GM12878 (cell line): ENCODE measurements around the gene ADD2. TPM values are rescaled to one million over a fixed set of nuclear protein-coding genes. Genes with fewer than 3 reads are reported as not detected.

Source experiments
- ATAC-seq: fragments of 200-7000 bp; cut with Tn5 transposase; 3 replicates; pipeline ENCODE4 v1.9.1; 2020; ENCODE audit warnings: mild to moderate bottlenecking, moderate library complexity
- BruUV-seq: library from RNA; stranded (reverse); fragments of 400-500 nt; replicated peaks from 2 replicates; lab custom pipeline; 2021; lab: Mats Ljungman, UMichigan
- CTCF ChIA-PET: fragments of 300-600 bp; sonication (Branson Sonifier 250); formaldehyde crosslinking; extraction: SDS; loops from one replicate; lab custom pipeline; 2021; ENCODE audit warnings: inconsistent platforms; lab: Yijun Ruan, JAX
- POLR2A ChIA-PET: fragments of 350-600 bp; formaldehyde crosslinking; extraction: SDS; loops from one replicate; lab custom pipeline; 2021; ENCODE audit warnings: inconsistent platforms; lab: Charles Lee
- RAD21 ChIA-PET: fragments of 300-600 bp; sonication (Branson Sonifier 250); formaldehyde crosslinking; loops from one replicate; lab custom pipeline; 2023; ENCODE audit warnings: antibody characterized with exemption; ENCODE audit not compliant: unreplicated experiment; lab: Charles Lee
- SMC1A ChIA-PET: fragments of 300-600 bp; sonication (Branson Sonifier 250); formaldehyde crosslinking; loops from one replicate; lab custom pipeline; 2023; ENCODE audit not compliant: unreplicated experiment, uncharacterized antibody; lab: Charles Lee
- DNase-seq: peaks from one replicate; pipeline ENCODE4 v3.0.0-alpha.2; 2011; ENCODE audit warnings: low read depth, low spot score
- FAIRE-seq: peaks from 3 replicates; lab custom pipeline; 2011; peaks lifted over from hg19 to GRCh38; lab: Jason Lieb, UNC
- H2AFZ ChIP-seq: 2 replicates; pipeline ENCODE4 v1.6.0; 2011; ENCODE audit warnings: low read depth, low read length, control low read depth; ENCODE audit not compliant: control insufficient read depth
- H3K27ac ChIP-seq: 2 replicates; pipeline ENCODE4 v1.5.1; 2011; ENCODE audit warnings: control low read depth; ENCODE audit not compliant: control insufficient read depth, insufficient read depth
- H3K27me3 ChIP-seq, 2 experiments: replicated peaks in 1 of 2; 2 replicates each; pipeline versions ENCODE4 v1.6.0 to v1.6.1; 2011; ENCODE audit warnings: low read length in 1 of 2; ENCODE audit not compliant: control insufficient read depth in 2 of 2, insufficient read depth in 2 of 2
- H3K36me3 ChIP-seq, 2 experiments: 2 replicates each; pipeline ENCODE4 v1.5.1; 2011; ENCODE audit warnings: low read length in 1 of 2; ENCODE audit not compliant: control insufficient read depth in 2 of 2, insufficient read depth in 2 of 2
- H3K4me1 ChIP-seq: 2 replicates; pipeline ENCODE4 v1.6.1; 2011; ENCODE audit warnings: mild to moderate bottlenecking, low read length, moderate library complexity, mixed read lengths; ENCODE audit not compliant: control insufficient read depth, insufficient read depth
- H3K4me2 ChIP-seq: 2 replicates; pipeline ENCODE4 v1.6.0; 2011; ENCODE audit warnings: control low read depth; ENCODE audit not compliant: control insufficient read depth, insufficient read depth
- H3K4me3 ChIP-seq: fragments of 200-600 bp; sonication (generic); 2 replicates; pipeline ENCODE4 v1.5.1; 2016
- H3K79me2 ChIP-seq: 2 replicates; pipeline ENCODE4 v1.6.0; 2011; ENCODE audit warnings: low read length; ENCODE audit not compliant: control insufficient read depth, insufficient read depth
- H3K9ac ChIP-seq: 2 replicates; pipeline ENCODE4 v1.8.0; 2011; ENCODE audit warnings: low read length, control low read depth, mixed read lengths; ENCODE audit not compliant: control insufficient read depth, insufficient read depth
- H3K9me3 ChIP-seq: replicated peaks from 3 replicates; pipeline ENCODE4 v1.5.1; 2011; ENCODE audit warnings: mild to moderate bottlenecking, low read length; ENCODE audit not compliant: control insufficient read depth, insufficient read depth
- H4K20me1 ChIP-seq: 2 replicates; pipeline ENCODE4 v1.6.0; 2011; ENCODE audit not compliant: control insufficient read depth, insufficient read depth
- BCL11A ChIP-seq: IDR thresholded peaks from 2 replicates; pipeline ENCODE4 v1.6.1; 2011; ENCODE audit warnings: low read depth, low read length
- CHD1 ChIP-seq: IDR thresholded peaks from 2 replicates; pipeline ENCODE4 v1.6.1; 2012; ENCODE audit warnings: low read depth, low read length, improper control_type of control experiment
- HCFC1 ChIP-seq: fragments of 150-350 bp; IDR thresholded peaks from 2 replicates; pipeline ENCODE4 v1.6.1; 2014; ENCODE audit warnings: low read length
- JUNB ChIP-seq: IDR thresholded peaks from 2 replicates; pipeline ENCODE4 v1.6.1; 2016; ENCODE audit warnings: antibody characterized with exemption, mild to moderate bottlenecking
- MEF2A ChIP-seq: IDR thresholded peaks from 2 replicates; pipeline ENCODE4 v1.6.1; 2011; ENCODE audit warnings: low read depth, mild to moderate bottlenecking, low read length, moderate library complexity; ENCODE audit not compliant: insufficient read depth
- MYC ChIP-seq: IDR thresholded peaks from 2 replicates; pipeline ENCODE4 v1.6.1; 2011; ENCODE audit warnings: mild to moderate bottlenecking, low read length, moderate library complexity, inconsistent platforms; ENCODE audit not compliant: insufficient read depth, insufficient replicate concordance, insufficient read length, severe bottlenecking
- NBN ChIP-seq: fragments of 450-650 bp; IDR thresholded peaks from 2 replicates; pipeline ENCODE4 v1.6.1; 2016
- NFYA ChIP-seq: IDR thresholded peaks from 2 replicates; pipeline ENCODE4 v1.6.1; 2011; ENCODE audit warnings: low read depth, mild to moderate bottlenecking, low read length, improper control_type of control experiment, borderline replicate concordance
- NFYB ChIP-seq: IDR thresholded peaks from 2 replicates; pipeline ENCODE4 v1.6.1; 2011; ENCODE audit warnings: low read depth, mild to moderate bottlenecking, low read length, improper control_type of control experiment, moderate library complexity; ENCODE audit not compliant: insufficient read depth
- POLR2AphosphoS5 ChIP-seq: IDR thresholded peaks from 2 replicates; pipeline ENCODE4 v1.6.1; 2011; ENCODE audit warnings: mild to moderate bottlenecking, low read length, inconsistent platforms
- SRF ChIP-seq, 2 experiments: IDR thresholded peaks; 2 replicates each; pipeline ENCODE4 v1.6.1; 2011; ENCODE audit warnings: low read depth in 2 of 2, low read length in 2 of 2, mild to moderate bottlenecking in 1 of 2, moderate library complexity in 1 of 2
- WRNIP1 ChIP-seq: IDR thresholded peaks from 2 replicates; pipeline ENCODE4 v1.6.1; 2011; ENCODE audit warnings: low read depth, low read length, improper control_type of control experiment, borderline replicate concordance
- ZBED1 ChIP-seq: IDR thresholded peaks from 2 replicates; pipeline ENCODE4 v1.6.1; 2016; ENCODE audit warnings: borderline replicate concordance
- ZNF217 ChIP-seq: fragments of 450-650 bp; IDR thresholded peaks from 2 replicates; pipeline ENCODE4 v1.6.1; 2017; ENCODE audit warnings: antibody characterized with exemption, mild to moderate bottlenecking
- WGBS: methylation state at CpG from one replicate; pipeline ENCODE4 v1.1.6; 2016; ENCODE audit warnings: low lambda C conversion rate; ENCODE audit not compliant: insufficient replicate concordance, insufficient coverage; ENCODE audit errors: missing lambda C conversion rate; 5-methylcytosine and 5-hydroxymethylcytosine counted together
- in situ Hi-C: fragments of 300-500 bp; cut with MboI; formaldehyde crosslinking; loops from 9 replicates; pipeline ENCODE4 v1.14.3; 2018; ENCODE audit warnings: mixed read lengths
- intact Hi-C: fragments of 100-400 bp; cut with micrococcal nuclease; formaldehyde crosslinking; loops from one replicate; pipeline ENCODE4 v1.14.2; 2022; ENCODE audit not compliant: unreplicated experiment
- polyA plus RNA-seq, 11 experiments: library from polyadenylated mRNA; depleted of rRNA in 4 of 11; unstranded in 6 of 11; stranded (reverse) in 5 of 11; fragments of >200 nt; fragmentation: Nextera tagmentation in 4 of 11; fragmentation: Illumina TruSeq in 1 of 11; extraction: Ambion mirVana in 4 of 11; extraction: Trizol in 1 of 11; gene quantifications; 1 replicate in 1 of 11; 2 replicates in 10 of 11; pipeline versions ENCODE4 v1.2.1 to v1.2.3, GENCODE V29; 2011 to 2016; ENCODE audit warnings: inconsistent platforms in 2 of 11, missing spikeins in 2 of 11, low read depth in 1 of 11
- total RNA-seq, 4 experiments: library from RNA; depleted of rRNA in 3 of 4; stranded (reverse); fragments of >200 nt in 3 of 4; fragmentation: Illumina TruSeq in 1 of 4; extraction: Trizol in 1 of 4; gene quantifications; 2 replicates each; pipeline versions ENCODE4 v1.2.1 to v1.2.3, GENCODE V29; 2013 to 2021
- TF ChIP-seq, protein P1 (sequence below): IDR thresholded peaks from 2 replicates; pipeline ENCODE4 v1.6.1; 2011; ENCODE audit warnings: low read depth, mild to moderate bottlenecking, low read length, moderate library complexity, borderline replicate concordance; ENCODE audit errors: extremely low read depth
- TF ChIP-seq, protein P2 (sequence below): IDR thresholded peaks from 2 replicates; pipeline ENCODE4 v1.6.1; 2011; ENCODE audit warnings: mild to moderate bottlenecking, low read depth, low read length, moderate library complexity; ENCODE audit not compliant: insufficient replicate concordance
- TF ChIP-seq, protein P3 (sequence below): IDR thresholded peaks from 2 replicates; pipeline ENCODE4 v1.6.1; 2012; ENCODE audit warnings: mild to moderate bottlenecking, low read depth, low read length
- TF ChIP-seq, protein P4 (sequence below): IDR thresholded peaks from 2 replicates; pipeline ENCODE4 v1.6.1; 2012; ENCODE audit warnings: low read depth, low read length, improper control_type of control experiment

ADD2 gene
- total and polyA plus RNA-seq, 10 of the 15 experiments (the other 5 are each of a cell fraction or from before 2014, with no cell fraction given), result 0.05 to 0.13 (median 0.08) TPM; not detected in 7

GRCh38 chr2:70759446-70759845, 8.6 kb downstream of the ADD2 start:
- 20% methylated on average over 1 of the region's 1 CpG for WGBS
- ChIA-PET RAD21 (no interaction called here), POLR2A (no interaction called here), CTCF (no interaction called here), SMC1A (interaction anchor here (0.6 kb wide), 1 partner anchor 212 kb away, joined by 3 read pairs; no protein-coding TSS in a partner anchor)
- no TSS peak for BruUV-seq
- no peak for DNase-seq
- Histone ChIP-seq H3K4me2 (no peak overlapping the region), H3K9me3 (no peaks in the 10 kb centered on the region), H3K27me3 (no peaks in the 10 kb centered on the region; a peak in 1 of 4 replicates), H3K9ac (no peak overlapping the region), H3K79me2 (no peaks in the 10 kb centered on the region), H2AFZ (no peak overlapping the region), H3K27ac (no peak overlapping the region), H3K4me3 (no peak overlapping the region), H3K4me1 (no peaks in the 10 kb centered on the region), H4K20me1 (no peaks in the 10 kb centered on the region), H3K36me3 (no peaks in the 10 kb centered on the region)
- intact Hi-C loops (no loop called here), in situ Hi-C loops (no loop called here)
- no peak for ATAC-seq
- no peak for FAIRE-seq
- TF ChIP-seq, protein P1, sequence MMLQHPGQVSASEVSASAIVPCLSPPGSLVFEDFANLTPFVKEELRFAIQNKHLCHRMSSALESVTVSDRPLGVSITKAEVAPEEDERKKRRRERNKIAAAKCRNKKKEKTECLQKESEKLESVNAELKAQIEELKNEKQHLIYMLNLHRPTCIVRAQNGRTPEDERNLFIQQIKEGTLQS, result no peak
- TF ChIP-seq SRF (IDR thresholded peaks at IDR 0.05; ENCODE audit: low read depth in 2 of 2, low read length in 2 of 2) (no peak), NFYB (no peak), HCFC1 (no peak), ZNF217 (no peak), NFYA (no peak), MYC (no peak), BCL11A (no peak), JUNB (no peak), POLR2AphosphoS5 (no peak), CHD1 (no peak), WRNIP1 (no peak), NBN (no peak), ZBED1 (no peak), MEF2A (no peak)
- TF ChIP-seq, protein P2, sequence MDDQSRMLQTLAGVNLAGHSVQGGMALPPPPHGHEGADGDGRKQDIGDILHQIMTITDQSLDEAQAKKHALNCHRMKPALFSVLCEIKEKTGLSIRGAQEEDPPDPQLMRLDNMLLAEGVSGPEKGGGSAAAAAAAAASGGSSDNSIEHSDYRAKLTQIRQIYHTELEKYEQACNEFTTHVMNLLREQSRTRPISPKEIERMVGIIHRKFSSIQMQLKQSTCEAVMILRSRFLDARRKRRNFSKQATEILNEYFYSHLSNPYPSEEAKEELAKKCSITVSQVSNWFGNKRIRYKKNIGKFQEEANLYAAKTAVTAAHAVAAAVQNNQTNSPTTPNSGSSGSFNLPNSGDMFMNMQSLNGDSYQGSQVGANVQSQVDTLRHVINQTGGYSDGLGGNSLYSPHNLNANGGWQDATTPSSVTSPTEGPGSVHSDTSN, result no peak
- TF ChIP-seq, protein P3, sequence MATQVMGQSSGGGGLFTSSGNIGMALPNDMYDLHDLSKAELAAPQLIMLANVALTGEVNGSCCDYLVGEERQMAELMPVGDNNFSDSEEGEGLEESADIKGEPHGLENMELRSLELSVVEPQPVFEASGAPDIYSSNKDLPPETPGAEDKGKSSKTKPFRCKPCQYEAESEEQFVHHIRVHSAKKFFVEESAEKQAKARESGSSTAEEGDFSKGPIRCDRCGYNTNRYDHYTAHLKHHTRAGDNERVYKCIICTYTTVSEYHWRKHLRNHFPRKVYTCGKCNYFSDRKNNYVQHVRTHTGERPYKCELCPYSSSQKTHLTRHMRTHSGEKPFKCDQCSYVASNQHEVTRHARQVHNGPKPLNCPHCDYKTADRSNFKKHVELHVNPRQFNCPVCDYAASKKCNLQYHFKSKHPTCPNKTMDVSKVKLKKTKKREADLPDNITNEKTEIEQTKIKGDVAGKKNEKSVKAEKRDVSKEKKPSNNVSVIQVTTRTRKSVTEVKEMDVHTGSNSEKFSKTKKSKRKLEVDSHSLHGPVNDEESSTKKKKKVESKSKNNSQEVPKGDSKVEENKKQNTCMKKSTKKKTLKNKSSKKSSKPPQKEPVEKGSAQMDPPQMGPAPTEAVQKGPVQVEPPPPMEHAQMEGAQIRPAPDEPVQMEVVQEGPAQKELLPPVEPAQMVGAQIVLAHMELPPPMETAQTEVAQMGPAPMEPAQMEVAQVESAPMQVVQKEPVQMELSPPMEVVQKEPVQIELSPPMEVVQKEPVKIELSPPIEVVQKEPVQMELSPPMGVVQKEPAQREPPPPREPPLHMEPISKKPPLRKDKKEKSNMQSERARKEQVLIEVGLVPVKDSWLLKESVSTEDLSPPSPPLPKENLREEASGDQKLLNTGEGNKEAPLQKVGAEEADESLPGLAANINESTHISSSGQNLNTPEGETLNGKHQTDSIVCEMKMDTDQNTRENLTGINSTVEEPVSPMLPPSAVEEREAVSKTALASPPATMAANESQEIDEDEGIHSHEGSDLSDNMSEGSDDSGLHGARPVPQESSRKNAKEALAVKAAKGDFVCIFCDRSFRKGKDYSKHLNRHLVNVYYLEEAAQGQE, result no peak
- TF ChIP-seq, protein P4, sequence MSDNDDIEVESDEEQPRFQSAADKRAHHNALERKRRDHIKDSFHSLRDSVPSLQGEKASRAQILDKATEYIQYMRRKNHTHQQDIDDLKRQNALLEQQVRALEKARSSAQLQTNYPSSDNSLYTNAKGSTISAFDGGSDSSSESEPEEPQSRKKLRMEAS, result no peak
